HG02938 (cell line): Measurements from ENCODE around the gene TCF12.
"Not testable (repeated sequence)": the region's sequence is repeated elsewhere in the genome, so short reads cannot be mapped to it uniquely, and the experiment has no call there.

ENCODE experiments used
- ATAC-seq: cut with Tn5 transposase; IDR thresholded peaks from one replicate; pipeline ENCODE4 v1.9.1; 2021; ENCODE audit warnings: mild to moderate bottlenecking, moderate library complexity; ENCODE audit not compliant: unreplicated experiment

The TCF12 gene

GRCh38 chr15:57158997-57159668 lies 240.7 kb downstream of the TCF12 start:
- no peak for ATAC-seq

- ATAC-seq, result no peak
Measured at GRCh38 chr15:57159767-57160166, 241.3 kb downstream of the TCF12 start.

DNA sequence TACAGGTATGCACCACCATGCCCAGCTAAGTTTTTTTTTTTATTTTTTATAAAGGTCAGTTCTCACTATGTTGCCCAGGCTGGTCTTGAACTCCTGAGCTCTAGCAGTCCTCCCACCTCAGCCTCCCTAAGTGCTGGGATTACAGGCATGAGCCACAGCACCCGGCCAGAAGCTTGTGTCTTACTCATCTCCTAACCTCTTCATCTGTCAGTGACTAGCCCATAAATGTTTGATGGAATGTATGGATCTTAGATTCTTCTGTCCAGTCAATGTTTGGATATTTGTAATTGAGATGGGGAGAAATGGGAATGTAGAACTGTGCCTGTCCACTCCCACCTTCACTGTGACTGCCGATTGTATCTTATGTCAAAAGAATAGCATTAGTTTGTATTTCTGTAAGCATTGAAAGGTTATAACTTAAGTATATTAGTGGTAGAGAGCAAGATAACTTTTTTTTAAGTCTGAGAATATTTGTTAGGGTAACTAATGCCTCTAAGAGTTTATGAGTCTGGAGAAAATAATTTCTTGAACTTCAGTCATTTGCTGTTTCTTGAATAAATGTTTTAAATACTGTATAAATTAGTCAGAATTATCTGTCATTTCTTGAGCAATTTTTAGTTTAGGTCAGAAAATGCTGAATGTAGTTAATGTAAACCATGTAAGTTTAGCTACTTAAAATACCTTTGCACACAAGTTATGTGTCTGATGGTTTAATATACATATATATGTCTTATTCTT lies 242.5 kb downstream of the TCF12 start:
- no peak for ATAC-seq

DNA sequence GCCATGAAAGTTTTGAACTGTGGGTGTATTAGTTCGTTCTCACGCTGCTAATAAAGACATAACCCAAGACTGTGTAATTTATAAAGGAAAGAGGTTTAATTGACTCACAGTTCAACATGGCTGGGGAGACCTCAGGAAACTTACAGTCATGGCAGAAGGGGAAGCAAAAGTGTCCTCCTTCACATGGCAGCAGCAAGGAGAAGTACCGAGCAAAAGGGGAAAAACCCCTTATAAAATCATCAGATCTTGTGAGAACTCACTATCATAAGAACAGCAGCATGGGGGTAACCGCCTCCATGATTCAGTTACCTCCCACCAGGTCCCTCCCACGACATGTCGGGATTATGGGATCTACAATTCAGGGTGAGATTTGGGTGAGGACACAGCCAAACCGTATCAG lies 245.8 kb downstream of the TCF12 start:
- not testable (repeated sequence) for ATAC-seq

GRCh38 chr15:57165992-57166391 lies 247.5 kb downstream of the TCF12 start:
- no peak for ATAC-seq

- ATAC-seq, result no peak
Measured at GRCh38 chr15:57167821-57168395, 249.5 kb downstream of the TCF12 start.

DNA sequence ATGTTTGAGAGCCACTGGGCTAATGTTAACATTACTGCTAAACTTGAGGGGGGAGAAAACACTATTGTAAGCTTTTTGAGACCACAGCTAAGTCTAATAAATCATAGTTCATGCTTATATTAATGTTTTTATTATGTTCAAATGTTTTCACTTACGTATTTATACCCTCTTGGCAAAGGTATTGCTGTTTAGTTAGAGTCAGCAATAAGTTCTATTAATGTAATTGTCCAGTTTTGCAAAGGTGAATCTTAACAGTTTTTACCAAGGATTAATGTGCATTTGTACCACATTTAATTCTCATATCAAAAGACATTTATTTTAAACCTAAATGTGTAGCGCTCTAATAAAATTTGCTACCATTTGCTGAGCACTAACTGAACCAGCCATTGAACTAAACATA lies 251.2 kb downstream of the TCF12 start:
- no peak for ATAC-seq

GRCh38 chr15:57171426-57171825 lies 253.0 kb downstream of the TCF12 start:
- ATAC-seq, result no peak

DNA sequence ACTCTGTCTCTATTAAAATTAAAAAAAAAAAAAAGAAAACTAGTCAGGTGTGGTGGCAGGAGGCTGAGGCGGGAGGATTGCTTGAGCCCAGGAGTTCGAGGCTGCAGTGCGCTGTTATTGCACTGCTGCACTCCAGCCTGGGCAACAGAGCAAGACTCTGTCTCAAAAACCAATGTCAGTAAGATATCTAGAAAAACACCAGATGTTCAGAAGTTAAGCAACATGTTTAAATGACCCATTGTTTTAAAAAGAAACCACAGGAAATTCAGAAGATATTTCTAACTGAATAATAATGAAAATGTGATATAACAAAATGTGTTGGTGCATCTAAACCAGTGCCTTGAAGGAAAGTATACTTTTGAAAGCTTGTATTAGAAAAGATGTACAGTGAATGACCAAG lies 254.5 kb downstream of the TCF12 start:
- no peak for ATAC-seq

DNA sequence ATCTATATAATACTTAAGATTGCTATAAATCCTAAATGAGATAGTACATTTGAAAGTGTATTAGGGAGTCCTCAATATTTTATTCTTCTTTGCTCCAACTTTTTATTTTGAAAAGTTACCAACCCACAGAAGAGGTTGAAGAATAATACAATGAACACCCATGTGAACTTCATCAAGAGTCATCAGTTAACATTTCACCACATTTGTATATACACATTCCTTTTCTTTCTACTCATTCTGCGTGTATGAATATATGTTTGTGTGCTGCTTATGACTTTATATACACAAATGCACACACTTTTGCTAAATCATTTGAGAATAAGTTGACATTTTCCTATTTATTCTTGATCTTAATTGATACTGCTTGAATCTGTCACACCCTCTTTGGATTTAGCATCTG lies 264.6 kb downstream of the TCF12 start:
- no peak for ATAC-seq

DNA sequence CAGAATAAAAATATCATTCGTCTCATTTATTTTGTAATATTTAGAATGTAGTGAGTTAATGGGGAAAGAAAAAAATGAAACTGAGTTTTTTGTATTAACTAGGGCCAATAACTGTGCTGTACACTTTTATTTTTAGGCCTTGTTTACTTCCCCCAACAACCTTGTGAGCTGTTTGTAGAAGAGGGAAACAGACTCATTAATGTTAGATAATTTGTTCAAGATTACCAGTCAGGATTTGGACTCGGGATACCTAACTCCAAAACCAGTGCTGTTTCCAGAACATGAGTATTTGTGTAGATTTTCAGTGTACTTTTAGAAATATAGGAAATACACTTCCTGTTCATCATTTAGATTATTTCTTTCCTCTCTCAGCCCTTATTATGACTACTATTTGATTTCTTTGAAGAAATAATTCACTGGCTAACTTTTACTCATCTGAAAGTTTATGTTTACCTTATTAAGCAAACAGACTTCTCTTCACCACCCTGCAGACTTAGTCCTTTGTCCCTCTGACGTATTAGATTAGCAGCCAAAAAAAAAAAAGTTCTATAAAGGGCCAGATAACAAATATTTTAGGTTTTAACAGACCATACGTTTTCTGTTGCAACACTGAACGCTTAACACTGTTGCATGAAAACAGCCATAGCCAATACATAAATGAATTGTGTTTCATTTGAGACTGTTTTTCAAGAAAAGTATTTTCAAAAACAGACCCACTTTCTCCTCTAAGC lies 265.3 kb downstream of the TCF12 start:
- ATAC-seq, result no peak

- no peak for ATAC-seq
Measured at GRCh38 chr15:57184502-57184901, 266.1 kb downstream of the TCF12 start.

DNA sequence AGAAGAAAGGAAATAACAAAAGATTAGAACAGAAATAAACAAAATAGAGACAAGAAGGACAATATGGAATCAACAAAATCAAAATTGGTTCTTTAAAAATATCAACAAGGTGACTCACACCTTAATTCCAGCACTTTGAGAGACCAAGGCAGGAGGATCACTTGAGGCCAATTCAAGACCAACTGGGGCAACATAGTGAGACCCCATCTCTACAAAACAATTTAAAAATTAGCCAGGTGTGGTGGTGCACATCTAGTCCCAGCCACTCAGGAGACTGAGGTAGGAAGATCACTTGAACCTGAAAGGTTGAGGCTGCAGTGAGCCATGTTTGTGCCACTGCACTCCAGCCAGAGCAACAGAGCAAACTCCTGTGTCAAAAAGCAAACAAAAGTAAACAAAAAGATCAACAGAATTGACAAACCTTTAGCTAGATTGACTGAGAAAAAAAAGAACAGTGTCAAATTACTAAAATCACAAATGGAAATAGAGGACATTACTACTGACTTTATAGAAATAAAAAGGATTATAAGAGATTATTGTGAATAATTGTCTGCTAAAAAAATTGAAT lies 267.1 kb downstream of the TCF12 start:
- ATAC-seq, result no peak

DNA sequence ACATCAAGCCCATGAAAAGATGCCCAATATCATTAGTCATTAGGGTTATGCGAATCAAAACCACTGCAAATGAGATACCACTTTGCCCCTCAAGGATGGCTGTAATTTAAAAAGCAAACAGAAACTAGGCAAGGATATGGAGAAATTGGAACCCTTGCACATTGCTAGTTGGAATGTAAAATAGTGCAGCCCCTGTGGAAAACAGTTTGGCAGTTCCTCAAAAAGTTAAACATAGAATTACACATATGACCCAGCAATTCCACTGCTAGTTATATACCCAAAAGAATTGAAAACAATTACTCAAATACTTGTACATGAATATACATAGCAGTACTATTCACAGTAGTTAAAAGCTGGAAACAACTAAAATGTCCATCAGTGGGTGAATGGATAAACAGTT lies 271.0 kb downstream of the TCF12 start:
- ATAC-seq, result no peak

GRCh38 chr15:57190208-57190607 lies 271.8 kb downstream of the TCF12 start:
- ATAC-seq, result no peak

GRCh38 chr15:57193161-57193560 lies 274.7 kb downstream of the TCF12 start:
- no peak for ATAC-seq

DNA sequence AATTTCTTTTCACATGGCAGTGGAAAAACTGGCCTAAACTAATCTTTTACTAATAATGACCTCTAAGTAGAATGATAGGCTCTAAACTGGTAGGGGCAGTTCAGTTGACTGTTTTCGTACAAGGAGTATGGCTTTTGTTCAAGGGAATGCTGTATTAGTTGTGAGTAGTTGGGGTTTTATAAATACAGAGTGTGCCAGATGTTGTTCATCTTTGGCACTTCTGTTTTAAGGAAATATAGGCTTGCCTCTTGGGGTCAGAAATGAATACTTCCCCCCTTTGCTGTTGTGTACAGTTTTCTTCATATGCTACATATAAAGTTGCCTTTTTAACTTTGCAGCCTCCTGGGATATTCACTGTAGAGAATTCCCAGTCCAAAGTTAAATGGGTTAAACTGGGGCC lies 276.9 kb downstream of the TCF12 start:
- no peak for ATAC-seq

DNA sequence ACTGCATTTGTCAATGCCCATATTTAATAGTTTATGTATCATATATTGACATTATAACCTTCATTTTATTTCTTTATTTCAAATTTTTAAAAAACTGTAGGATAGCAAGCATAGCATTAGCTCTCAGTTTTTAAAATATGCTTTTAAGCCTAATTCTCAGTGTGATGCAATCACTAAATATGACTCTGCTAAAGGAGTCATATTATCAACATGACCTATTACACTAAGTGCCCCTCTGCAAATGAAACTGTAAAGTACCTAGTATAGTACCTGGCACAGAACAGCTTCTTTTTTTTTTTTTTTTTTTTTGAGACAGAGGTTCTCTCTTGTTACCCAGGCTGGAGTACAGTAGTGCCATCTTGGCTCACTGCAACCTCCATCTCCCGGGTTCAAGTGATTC lies 278.4 kb downstream of the TCF12 start:
- no peak for ATAC-seq

DNA sequence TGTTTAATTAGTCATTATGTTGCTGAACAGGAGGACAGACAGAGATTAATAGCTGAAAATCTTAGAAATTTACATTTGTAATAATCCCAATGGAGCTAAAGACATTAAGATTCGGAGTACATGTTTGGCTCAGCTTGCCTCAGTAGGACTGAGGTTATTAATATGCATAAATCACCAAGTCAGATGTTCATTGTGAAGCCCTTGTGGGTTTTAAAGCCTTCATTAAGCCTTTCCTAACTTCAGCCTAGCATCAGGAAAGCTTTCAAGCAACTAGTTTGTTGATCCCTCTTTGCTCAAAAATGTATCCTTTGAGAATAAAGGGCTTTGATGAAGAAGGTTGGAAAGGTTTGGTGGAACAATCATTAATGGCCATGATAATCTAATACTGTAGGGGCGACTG lies 279.7 kb downstream of the TCF12 start:
- ATAC-seq, result no peak

- no peak for ATAC-seq
Measured at GRCh38 chr15:57198654-57199291, 280.3 kb downstream of the TCF12 start.

DNA sequence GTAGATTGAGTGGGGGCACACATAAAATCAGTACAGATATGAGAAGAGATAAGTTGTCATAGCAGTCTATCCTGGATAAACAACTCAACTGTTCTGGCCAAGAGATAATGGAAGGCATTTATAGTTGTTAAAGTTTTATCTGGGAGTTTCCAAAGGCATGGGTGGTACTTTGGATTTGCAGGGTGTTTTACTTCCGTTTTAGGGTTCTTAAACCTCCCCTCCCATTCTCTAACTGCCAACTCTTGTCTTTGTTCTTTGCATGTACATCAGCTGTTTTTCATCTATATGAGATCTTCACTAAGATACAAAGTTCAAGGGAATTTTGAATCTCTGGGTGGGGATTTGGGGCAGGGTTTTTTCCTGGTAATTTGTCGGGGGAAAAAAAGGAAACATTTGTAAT lies 283.1 kb downstream of the TCF12 start:
- no peak for ATAC-seq
